Measurements from ENCODE around the gene MCC.

Gene MCC

DNA sequence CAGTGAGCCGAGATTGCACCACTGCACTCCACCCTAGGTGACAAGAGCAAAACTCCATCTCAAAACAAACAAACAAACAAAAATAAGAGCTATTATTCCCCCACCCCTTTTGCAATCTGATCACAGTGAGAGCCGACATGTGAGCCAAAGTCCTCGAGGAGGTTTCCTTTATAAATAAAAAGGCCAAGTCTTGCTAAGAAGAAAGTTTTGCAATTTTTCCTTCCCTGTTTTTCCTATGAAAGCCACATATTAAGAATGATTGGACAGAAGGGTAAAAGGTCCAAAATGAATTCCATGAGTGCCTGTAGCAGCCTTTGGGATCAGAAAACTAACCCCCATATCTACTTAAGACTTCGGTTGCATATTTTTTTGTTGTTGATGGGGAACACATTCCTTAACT is 233.1 kb downstream of the MCC start:
- in situ Hi-C loops (cut with HindIII; ENCODE audit: low sequenced_read_pairs) = no loop called here

DNA sequence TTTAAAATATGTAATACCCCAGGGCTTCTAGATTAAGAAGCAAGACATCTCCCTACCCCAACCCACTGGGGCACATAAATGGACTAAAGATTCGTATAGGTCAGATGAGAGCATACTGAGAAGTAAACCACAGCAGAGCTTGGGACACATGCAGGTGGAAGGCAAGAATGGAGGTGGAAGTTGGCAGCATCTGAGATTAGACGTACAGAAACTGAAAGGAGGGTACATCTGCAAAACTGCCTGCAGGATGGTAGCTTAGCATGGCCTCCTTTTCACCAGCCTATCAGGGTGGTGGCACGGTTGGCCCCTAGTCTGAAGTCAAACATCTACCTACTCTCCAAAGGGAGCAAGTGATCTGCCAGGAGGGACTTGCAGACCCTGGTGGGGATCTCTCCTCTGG is 235.2 kb downstream of the MCC start:
- in situ Hi-C loops (cut with HindIII; ENCODE audit: low sequenced_read_pairs) = no loop called here

DNA sequence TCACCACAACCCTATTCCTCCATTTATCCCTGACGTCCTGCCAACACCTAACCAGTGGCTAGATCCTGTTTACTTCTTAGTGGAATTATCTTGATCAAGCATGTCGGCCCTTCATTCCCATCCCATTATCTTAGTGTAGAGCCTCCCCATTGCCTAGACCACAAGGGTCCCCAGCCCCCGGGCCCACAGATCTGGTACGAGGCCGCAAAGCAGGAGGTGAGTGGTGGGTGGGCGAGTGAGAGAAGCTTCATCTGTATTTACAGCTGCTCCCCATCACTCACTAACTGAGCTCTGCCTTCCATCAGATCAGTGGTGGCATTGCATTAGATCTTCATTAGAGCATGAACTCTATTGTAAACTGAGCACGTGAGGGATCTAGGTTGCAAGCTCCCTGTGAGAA is 236.2 kb downstream of the MCC start:
- in situ Hi-C loops (cut with HindIII; ENCODE audit: low sequenced_read_pairs) = no loop called here

DNA sequence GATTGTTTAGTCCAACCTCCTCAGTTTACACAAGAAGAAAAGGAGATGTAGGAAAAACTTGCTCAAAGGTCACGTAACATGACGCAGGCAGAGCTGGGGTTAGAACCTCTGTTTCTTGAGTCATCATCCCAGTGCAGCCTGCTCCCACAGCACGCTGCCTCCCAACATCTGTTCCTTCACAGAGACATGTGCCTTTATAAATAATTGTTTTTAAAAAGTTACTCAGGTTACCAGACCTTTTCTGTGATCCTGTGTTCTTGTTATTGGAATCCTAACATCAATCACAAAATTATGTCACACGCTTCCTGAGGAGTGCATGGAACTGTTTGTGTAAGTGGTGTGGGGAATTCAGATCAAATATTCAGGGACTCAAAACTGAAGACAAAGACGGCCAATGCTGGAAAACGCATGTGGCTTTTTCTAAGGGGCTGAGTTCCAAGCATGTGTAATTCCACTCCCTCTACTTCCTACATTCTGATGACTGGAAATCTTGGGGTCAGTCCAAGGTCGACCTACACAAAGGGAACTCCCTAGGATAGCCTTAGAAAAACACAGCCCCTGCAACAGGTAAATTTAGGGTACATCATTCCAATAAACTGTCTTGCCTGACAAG is 237.8 kb downstream of the MCC start:
- in situ Hi-C loops (cut with HindIII; ENCODE audit: low sequenced_read_pairs) = no loop called here

DNA sequence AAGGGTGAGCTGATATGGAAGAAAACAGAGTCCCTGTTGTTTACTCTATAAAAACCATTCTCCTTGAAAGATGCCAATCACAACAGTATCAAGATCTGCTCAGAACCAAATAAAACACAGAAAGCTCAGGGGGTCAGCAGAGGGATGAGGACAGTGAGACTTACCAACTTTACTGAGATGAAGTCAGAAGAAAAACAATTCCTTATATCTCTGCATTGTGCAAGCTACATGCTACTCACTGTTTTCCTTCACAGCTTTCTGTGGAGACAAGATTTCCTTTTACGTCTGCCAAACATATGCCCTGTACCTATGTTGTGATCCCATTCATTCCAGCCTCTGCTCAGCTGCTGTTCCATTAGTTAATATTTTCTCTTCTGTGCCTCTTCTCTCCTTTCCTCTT is 239.0 kb downstream of the MCC start:
- in situ Hi-C loops (cut with HindIII; ENCODE audit: low sequenced_read_pairs) = no loop called here

DNA sequence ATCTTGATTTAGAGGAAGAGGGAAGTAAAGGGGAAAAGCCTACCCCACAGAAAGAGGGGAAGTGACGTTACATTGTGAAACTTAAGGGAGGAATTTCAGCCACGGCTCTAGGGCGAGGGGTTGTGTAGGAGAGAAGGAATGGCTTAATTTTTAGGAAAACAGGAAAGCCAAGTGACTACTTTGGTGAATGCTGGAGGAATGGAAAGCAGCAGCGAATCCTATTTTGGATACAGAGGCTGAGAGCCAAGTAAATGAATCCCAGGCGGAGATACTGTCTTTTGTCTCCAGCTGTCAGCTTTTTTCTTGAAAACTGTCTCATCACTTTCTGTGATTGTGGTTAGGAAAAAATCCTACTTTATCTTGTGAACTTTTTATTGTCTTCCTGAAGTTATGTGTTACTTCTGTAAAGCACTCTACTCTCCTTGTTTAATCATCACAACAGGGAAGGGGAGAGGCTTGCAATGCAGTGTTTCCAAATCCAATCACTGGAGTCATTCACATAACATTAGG is 241.8 kb downstream of the MCC start:
- in situ Hi-C loops (cut with HindIII; ENCODE audit: low sequenced_read_pairs) = no loop called here

DNA sequence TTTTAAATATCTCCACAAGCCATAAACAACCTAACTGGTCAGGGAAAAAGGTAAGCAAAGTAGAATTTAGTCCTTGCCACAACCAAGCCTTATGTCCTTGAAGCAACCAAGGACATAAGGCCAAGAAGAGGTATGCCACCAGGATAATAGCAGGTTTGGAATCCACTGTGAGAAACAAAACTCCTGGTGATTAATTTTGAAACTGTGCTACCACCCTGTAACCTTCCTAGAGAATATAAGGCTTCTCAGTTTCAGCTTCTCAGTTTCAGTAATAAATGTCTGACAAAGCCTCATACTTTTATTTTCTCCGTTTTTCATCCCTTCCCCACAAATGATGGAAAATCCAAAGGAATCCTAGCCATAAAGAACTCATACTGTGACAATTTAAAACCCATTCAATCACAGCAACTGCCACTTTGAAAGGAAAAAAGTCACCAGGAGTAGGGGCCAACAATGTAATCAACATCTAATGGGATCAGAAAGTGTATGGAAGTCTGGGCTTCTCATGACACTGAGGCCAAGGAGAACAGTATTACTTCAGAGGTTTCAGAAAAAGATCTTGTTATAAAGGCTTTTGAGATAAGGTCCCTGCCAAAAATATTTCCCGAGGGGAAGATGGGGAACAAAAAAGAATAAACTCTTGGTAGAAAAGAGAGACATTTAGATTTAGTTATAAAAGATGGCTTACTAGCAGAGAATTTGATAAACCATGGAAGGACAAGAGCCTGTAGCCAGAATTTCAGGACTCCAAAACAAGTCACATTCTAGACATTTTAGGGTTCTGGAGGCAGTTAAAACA is 242.6 kb downstream of the MCC start:
- in situ Hi-C loops (cut with HindIII; ENCODE audit: low sequenced_read_pairs) = no loop called here

DNA sequence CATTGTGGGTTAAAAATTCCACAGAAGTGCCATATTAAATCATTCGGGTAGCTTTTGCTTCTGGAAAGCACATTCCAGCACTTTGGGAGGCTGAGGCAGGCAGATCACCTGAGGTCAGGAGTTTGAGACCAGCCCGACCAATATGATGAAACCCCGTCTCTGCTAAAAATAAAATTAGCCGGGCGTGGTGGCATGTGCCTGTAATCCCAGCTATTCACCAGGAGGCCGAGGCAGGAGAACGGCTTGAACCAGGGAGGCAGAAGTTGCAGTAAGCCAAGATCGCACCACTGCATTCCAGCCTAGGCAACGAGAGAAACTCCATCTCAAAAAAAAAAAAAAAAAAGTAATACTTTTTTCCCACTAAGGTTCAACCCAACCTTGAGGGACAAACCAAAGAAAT is 243.3 kb downstream of the MCC start:
- in situ Hi-C loops (cut with HindIII; ENCODE audit: low sequenced_read_pairs) = no loop called here

DNA sequence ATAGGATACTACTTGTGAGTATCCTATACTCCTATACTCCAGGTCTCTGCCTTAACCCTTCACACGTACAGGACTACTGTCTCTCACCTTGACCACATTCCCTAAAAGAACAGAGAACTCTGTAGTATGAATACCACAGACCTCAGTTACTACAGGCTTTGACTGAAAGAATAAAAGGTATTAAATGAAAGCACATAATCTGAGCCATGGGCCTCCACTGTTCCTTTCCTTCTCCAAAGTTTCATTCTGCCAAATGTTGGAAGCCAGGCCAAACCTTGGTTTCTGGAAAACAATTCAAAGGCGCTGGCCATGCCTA is 244.9 kb downstream of the MCC start:
- in situ Hi-C loops (cut with HindIII; ENCODE audit: low sequenced_read_pairs) = no loop called here

DNA sequence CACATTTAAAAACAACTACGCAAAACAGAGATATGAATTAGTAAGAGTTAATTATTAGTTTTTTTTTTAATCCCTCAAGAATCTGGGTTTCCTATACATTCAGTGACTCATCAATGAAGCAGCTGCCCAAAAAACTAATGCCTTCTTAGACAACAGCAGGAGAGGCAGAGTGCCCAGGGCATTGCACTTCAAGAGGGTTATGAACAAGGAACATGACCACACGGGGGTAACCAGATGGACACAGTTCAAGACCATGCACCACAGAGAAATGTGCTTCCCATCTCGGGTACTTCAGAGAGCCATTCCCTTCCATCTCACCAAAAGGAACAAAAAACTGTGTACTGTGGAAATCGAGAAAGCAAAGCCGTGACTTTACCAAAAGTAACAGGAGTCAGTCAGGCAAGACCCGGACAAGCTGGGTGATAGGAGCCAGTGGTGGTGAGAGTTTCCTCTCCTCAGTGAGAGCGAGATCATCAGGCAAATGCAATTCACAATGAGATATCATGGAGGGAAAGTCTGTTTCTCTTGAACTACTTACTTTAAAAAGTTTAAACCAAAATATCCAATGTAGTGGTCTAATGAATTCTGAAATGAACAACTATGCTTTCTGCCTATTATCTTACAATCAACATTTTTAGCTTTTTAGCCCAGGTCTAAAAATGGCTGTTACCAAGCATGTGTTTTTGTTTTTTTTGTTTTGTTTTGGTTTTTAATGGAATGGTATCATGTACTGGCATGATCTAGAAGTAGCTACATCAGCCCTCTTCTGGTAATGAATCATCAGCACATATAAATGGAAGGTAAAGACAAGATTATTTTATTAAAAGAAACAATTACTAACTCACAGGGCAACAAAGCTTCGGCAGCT is 245.5 kb downstream of the MCC start:
- in situ Hi-C loops (cut with HindIII; ENCODE audit: low sequenced_read_pairs) = no loop called here

DNA sequence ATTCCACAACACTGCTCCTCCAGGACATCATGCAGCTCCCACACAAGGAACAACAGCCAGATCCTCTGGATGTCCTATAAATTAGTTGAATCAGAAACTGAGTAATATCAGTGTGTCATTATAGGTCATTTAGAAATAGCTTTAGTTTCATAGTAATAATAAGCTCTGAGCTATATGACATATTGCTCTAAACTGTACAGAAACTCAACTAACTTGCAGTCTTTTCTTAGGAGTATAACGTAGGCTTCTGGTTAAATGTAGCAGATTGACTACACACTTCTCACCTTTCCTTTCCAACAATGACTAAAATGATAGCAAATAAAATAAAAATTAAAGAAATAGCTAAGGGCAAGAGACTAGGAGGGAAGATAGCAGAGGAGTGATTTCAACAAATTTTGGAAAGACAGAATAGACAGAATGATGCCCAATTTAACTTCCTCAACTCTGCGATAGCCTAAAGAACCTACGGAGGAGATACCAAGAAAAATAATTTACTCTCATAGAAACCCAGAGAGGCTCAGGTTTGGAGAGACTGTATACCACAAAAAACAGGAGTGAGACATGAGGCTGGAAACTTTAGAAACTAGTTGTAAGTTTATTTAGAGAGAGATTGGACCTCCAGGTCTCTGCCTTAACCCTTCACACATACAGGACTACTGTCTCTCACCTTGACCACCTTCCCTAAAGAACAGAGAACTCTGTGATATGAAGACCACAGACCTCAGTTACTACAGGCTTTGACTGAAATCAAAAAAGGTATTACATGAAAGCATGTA is 247.1 kb downstream of the MCC start:
- in situ Hi-C loops (cut with HindIII; ENCODE audit: low sequenced_read_pairs) = no loop called here

DNA sequence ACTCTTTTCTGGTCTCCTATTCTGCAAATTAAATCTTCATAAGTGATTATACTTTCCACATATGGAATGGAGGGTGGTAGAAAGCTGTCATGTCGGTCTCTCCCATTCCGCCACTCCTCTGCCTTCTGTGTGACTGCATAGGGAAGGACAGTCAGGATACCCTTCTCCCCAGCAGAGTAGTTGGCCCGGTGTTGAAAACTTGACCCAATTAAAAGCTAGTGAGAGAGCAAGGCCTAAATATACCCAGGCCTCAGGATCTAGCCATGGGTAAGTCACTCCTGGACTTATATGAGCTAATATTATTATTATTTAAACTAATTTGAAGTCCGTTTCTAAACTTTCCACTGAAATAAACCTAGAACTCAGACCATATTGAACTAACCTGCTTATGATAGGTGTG is 248.2 kb downstream of the MCC start:
- in situ Hi-C loops (cut with HindIII; ENCODE audit: low sequenced_read_pairs) = no loop called here

DNA sequence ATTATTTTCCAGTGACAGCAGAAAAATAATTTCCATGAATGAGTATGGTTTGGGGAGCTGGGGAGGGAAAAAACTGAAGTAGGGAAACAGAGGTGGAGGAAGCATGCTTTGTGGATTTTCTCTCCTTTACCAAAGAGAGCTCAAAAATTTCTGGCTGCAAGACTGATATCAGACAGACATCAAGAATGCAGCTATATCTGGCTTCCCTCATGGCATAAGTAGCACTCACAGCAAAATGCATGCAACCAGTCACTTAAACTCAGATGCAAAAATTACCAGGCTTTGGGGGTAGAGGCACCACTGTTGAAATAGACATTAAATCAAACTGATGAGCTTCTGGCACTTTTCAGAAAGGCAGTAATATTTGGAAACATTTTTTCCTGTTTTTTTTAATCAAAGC is 250.4 kb downstream of the MCC start:
- in situ Hi-C loops (cut with HindIII; ENCODE audit: low sequenced_read_pairs) = no loop called here

DNA sequence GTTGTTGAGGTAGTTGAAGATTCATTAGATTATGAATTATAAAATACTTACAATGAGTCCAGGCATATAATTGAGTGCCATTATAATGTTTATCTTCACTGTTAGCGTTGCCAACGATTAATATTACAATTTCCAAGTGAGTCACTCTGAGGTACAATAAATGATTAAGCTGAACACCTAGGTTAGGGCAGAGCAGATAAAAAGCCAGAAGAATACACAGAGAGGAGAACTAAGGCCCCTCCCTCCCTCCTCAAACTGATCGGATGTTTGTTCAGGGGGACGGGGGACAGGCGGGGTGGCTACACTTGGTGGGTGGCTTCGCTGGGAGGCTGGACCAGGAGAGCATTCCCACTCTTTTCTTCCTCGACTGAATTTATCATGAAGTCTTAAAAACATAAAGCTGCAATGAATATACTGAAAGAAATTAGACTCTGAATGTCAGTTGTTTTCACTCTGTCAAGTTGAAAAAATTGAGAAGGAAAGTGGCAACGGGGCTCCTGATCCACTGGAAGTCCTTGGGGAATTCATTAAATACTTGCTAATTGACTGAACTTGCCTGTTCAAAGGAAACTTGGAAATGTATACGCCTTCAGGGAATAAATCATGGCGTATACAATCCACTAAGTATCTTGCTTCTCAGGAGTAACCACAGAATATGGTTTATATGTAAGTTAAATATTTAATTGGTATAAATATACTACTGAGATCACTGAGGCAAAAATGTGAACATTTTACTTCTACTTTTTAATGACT is 251.5 kb downstream of the MCC start:
- in situ Hi-C loops (cut with HindIII; ENCODE audit: low sequenced_read_pairs) = no loop called here

DNA sequence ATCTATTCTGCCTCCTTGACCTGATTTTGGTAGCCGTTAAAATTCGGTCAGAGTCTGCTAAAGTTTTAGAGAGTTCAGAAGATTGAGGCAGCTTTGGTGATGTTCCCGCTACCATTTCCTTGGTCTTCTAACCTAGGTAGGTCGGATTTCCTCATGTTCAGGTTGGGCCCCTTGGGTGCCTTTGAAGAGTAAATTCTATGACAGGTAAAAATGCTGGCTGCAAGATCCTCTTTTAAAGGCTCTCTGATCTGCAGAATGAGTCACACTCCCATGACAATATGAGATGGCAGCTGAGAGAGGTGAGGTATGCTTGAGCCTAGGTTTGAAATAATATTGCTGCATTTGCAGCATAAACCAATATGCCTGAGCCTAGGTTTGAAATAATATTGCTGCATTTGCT is 252.4 kb downstream of the MCC start:
- in situ Hi-C loops (cut with HindIII; ENCODE audit: low sequenced_read_pairs) = no loop called here

DNA sequence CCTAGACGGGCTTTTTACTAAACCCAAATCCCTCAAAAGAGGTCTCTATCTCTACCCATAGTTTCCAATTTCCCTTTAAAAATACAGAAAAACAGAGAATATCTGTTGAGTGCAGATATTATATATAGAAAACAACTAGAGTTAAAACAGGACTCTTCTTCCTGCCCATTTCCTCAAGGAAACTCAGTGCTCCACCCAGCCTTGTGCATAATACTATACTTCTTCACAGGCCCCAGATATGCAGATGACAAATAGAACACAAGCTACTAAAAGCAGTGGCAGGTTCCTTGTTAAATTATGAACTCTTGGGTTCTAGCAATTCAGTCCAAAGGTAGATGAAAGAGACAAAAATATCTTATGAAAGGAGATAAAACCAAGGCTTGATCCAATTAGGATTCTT is 253.7 kb downstream of the MCC start:
- in situ Hi-C loops (cut with HindIII; ENCODE audit: low sequenced_read_pairs) = no loop called here

DNA sequence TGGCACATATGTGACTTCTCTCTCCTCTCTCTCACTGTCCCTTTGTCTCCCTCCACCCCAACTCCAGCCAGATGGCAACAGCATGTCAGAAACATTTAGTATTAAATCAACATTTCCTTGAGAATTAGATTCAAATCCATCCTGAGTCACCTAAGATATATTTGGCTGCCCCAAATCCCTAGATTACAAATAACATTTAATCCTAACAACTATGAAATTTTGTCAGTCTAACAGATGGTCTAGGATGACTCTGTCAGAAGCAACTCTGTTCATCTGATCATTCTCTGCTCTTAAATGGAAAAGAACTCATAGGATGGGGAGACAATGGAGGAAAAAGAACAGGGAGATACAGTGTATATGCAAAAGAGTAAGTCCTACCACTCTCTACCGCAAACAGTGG is 254.6 kb downstream of the MCC start:
- in situ Hi-C loops (cut with HindIII; ENCODE audit: low sequenced_read_pairs) = no loop called here

DNA sequence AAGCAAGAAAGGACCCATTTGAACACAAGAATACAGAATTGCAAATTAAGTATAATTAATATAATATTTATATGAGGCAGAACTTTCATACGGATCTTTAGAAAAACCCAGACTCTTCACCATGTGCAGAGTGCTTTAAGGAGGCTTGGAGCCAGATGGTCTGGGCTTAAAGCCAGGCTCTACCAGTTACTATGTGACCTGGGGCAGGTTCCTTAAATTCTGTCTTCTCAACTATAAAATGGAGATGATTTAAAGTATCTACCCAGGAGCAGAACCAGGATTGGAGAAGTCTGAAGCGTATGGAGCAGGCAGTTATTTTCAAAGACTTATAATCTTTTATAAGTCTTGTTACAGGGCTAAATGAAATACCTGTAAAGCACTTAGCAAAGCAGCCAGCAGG is 255.6 kb downstream of the MCC start:
- in situ Hi-C loops (cut with HindIII; ENCODE audit: low sequenced_read_pairs) = no loop called here

DNA sequence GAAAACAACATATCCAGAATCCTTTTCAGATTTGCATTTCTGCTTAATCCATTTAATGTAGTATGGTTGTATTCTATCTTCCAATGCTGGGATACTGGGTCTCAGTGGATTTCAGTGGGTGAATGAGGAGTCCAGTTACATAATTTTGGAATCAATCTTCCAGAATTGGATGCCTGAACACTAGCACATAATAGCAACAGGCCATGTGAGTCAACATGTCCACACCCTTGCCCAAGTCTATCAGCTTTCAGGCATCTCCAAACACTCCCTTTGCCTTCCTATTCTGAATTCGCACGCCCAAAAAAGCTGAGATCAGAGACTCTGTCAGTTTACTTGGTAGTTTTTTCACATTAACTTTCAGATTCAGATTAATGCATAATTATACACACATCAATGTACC is 256.0 kb downstream of the MCC start:
- in situ Hi-C loops (cut with HindIII; ENCODE audit: low sequenced_read_pairs) = no loop called here

DNA sequence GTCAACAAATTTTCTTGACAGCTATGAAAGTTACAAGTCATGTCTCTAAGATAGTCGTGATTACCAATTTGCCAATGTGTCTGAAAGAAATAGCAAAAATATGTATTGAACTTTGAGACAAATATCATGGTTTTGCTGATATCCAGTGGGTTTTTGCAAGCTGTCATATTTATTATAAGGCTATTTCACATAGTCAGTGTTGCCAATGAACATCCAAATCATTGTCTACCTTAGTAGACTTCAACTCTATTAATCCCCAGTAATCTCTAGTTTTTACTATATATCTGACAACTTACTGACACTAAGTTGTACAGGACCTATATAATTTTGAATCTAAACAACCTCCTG is 256.6 kb downstream of the MCC start:
- in situ Hi-C loops (cut with HindIII; ENCODE audit: low sequenced_read_pairs) = no loop called here
